Neural cell (in vitro differentiated cells): Measurements from ENCODE around the gene MYRIP. TPM values are rescaled to one million over a fixed set of nuclear protein-coding genes. Genes with fewer than 3 reads are reported as not detected.

Experiments
- H2AFZ ChIP-seq: fragments of 200-600, 300-800 bp; sonication (generic), shearing (Covaris generic); 2 replicates; pipeline ENCODE4 v1.6.0; 2014; ENCODE audit warnings: low read depth, mild to moderate bottlenecking, antibody characterized with exemption, low read length, moderate library complexity
- H3F3A ChIP-seq: fragments of 200-600 bp; shearing (Covaris generic); 2 replicates; pipeline ENCODE4 v1.6.1; 2016; ENCODE audit warnings: mild to moderate bottlenecking, moderate library complexity, mixed read lengths, antibody characterized with exemption, low read length; ENCODE audit not compliant: insufficient read depth, poor library complexity, severe bottlenecking
- H3K27ac ChIP-seq: fragments of 200-600, 300-800 bp; sonication (generic), shearing (Covaris generic); 2 replicates; pipeline ENCODE4 v1.5.1; 2014; ENCODE audit warnings: mild to moderate bottlenecking, low read length, moderate library complexity
- H3K27me3 ChIP-seq: fragments of 300-800, 200-600 bp; sonication (generic), shearing (Covaris generic); 2 replicates; pipeline ENCODE4 v1.6.0; 2014; ENCODE audit warnings: mild to moderate bottlenecking, low read depth, low read length, moderate library complexity; ENCODE audit not compliant: insufficient read depth
- H3K36me3 ChIP-seq: fragments of 300-800, 200-600 bp; sonication (generic), shearing (Covaris generic); 2 replicates; pipeline ENCODE4 v1.5.1; 2014; ENCODE audit warnings: mild to moderate bottlenecking, antibody characterized with exemption, low read length, moderate library complexity; ENCODE audit not compliant: insufficient read depth
- H3K4me2 ChIP-seq: fragments of 300-800, 200-600 bp; sonication (generic), shearing (Covaris generic); 2 replicates; pipeline ENCODE4 v1.6.0; 2014; ENCODE audit warnings: mild to moderate bottlenecking, low read length
- H3K4me3 ChIP-seq: fragments of 300-800, 200-600 bp; sonication (generic), shearing (Covaris generic); 2 replicates; pipeline ENCODE4 v1.5.1; 2014; ENCODE audit warnings: mild to moderate bottlenecking, low read length, moderate library complexity
- H3K79me2 ChIP-seq: fragments of 200-600 bp; shearing (Covaris generic); replicated peaks from 2 replicates; pipeline ENCODE4 v1.6.0; 2014; ENCODE audit warnings: mild to moderate bottlenecking, low read length, moderate library complexity; ENCODE audit not compliant: insufficient read depth
- H3K9ac ChIP-seq: fragments of 300-800, 200-600 bp; sonication (generic), shearing (Covaris generic); 2 replicates; pipeline ENCODE4 v1.6.1; 2016; ENCODE audit warnings: mild to moderate bottlenecking, low read length, mixed read lengths
- H3K9me2 ChIP-seq: fragments of 200-600 bp; shearing (Covaris generic); 2 replicates; pipeline ENCODE4 v1.6.1; 2016; ENCODE audit warnings: mild to moderate bottlenecking, low read length, mixed read lengths; ENCODE audit not compliant: insufficient read depth
- H3K9me3 ChIP-seq: fragments of 200-600, 300-800 bp; sonication (generic), shearing (Covaris generic); 2 replicates; pipeline ENCODE4 v1.6.1; 2016; ENCODE audit warnings: mild to moderate bottlenecking, mixed run types, low read length, moderate library complexity, mixed read lengths
- H4K20me1 ChIP-seq: fragments of 200-600 bp; shearing (Covaris generic); 2 replicates; pipeline ENCODE4 v1.6.1; 2016; ENCODE audit warnings: mild to moderate bottlenecking, mixed run types; ENCODE audit not compliant: insufficient read depth
- CTCF ChIP-seq: fragments of 450-650 bp; IDR thresholded peaks from 2 replicates; pipeline ENCODE4 v1.5.1; 2014; ENCODE audit warnings: antibody characterized with exemption, mild to moderate bottlenecking, moderate library complexity; ENCODE audit not compliant: poor library complexity, severe bottlenecking
- EP300 ChIP-seq: fragments of 450-650 bp; conservative IDR thresholded peaks from 2 replicates; pipeline ENCODE4 v1.6.1; 2014; ENCODE audit warnings: antibody characterized with exemption, mild to moderate bottlenecking, moderate library complexity; ENCODE audit not compliant: poor library complexity, severe bottlenecking
- EZH2 ChIP-seq: fragments of 200-600, 300-800 bp; shearing (Covaris generic), sonication (generic); IDR thresholded peaks from 2 replicates; pipeline ENCODE4 v1.6.1; 2014; ENCODE audit warnings: antibody characterized with exemption, low read length, borderline replicate concordance, mild to moderate bottlenecking; ENCODE audit not compliant: insufficient read depth, poor library complexity, severe bottlenecking
- MXI1 ChIP-seq: fragments of 450-650 bp; conservative IDR thresholded peaks from 2 replicates; pipeline ENCODE4 v1.6.1; 2014; ENCODE audit warnings: antibody characterized with exemption, mild to moderate bottlenecking; ENCODE audit not compliant: poor library complexity, severe bottlenecking
- POLR2AphosphoS5 ChIP-seq: IDR thresholded peaks from 2 replicates; pipeline ENCODE4 v1.6.1; 2012
- RAD21 ChIP-seq: fragments of 450-650 bp; conservative IDR thresholded peaks from 2 replicates; pipeline ENCODE4 v1.6.1; 2014; ENCODE audit warnings: antibody characterized with exemption, mild to moderate bottlenecking, moderate library complexity
- REST ChIP-seq: IDR thresholded peaks from 2 replicates; pipeline ENCODE4 v1.6.1; 2012; ENCODE audit warnings: borderline replicate concordance
- SMC3 ChIP-seq: fragments of 450-650 bp; conservative IDR thresholded peaks from 2 replicates; pipeline ENCODE4 v1.6.1; 2014; ENCODE audit warnings: antibody characterized with exemption, mild to moderate bottlenecking, moderate library complexity; ENCODE audit not compliant: poor library complexity
- TAF1 ChIP-seq: IDR thresholded peaks from 2 replicates; pipeline ENCODE4 v1.6.1; 2012; ENCODE audit warnings: low read depth
- polyA plus RNA-seq: library from polyadenylated mRNA; depleted of rRNA; stranded (reverse); fragments of >200 nt; gene quantifications from 2 replicates; pipeline ENCODE4 v1.2.3, GENCODE V29; 2014

The MYRIP gene
- polyA plus RNA-seq, 1 donor from 2014 or later = 0.76 TPM

GRCh38 chr3:40299721-40300335 is 490.4 kb downstream of the MYRIP start:
- Histone ChIP-seq H3K36me3 (no peaks in the 10 kb centered on the region), H2AFZ (no peak overlapping the region), H3F3A (no peaks in the 10 kb centered on the region), H3K9me2 (no peaks in the 10 kb centered on the region), H3K9ac (no peak overlapping the region), H3K4me3 (no peak overlapping the region), H4K20me1 (no peaks in the 10 kb centered on the region), H3K79me2 (no peaks in the 10 kb centered on the region), H3K27ac (no peak overlapping the region), H3K27me3 (no peaks in the 10 kb centered on the region), H3K9me3 (no peaks in the 10 kb centered on the region), H3K4me2 (no peak overlapping the region)
- TF ChIP-seq MXI1 (no peak), CTCF (no peak)

- no peaks in the 10 kb centered on the region for H3K27me3 ChIP-seq
- H3F3A ChIP-seq = no peaks in the 10 kb centered on the region
- H3K27ac ChIP-seq = no peak overlapping the region
- H3K79me2 ChIP-seq = no peaks in the 10 kb centered on the region
- no peaks in the 10 kb centered on the region for H3K9me2 ChIP-seq
- no peak overlapping the region for H2AFZ ChIP-seq
- H4K20me1 ChIP-seq = no peaks in the 10 kb centered on the region
- no peak overlapping the region for H3K9ac ChIP-seq
- TF ChIP-seq RAD21 (no peak), TAF1 (no peak), SMC3 (no peak), POLR2AphosphoS5 (no peak), CTCF (no peak), MXI1 (no peak), EP300 (no peak), EZH2 (no peak), REST (no peak)
- H3K36me3 ChIP-seq = no peaks in the 10 kb centered on the region
- H3K4me2 ChIP-seq = no peak overlapping the region
- H3K9me3 ChIP-seq = no peaks in the 10 kb centered on the region
- H3K4me3 ChIP-seq = no peak overlapping the region
These were observed 493.4 kb downstream of the MYRIP start for GRCh38 chr3:40302784-40303183.
